ENCODE data around the gene ATP5F1B. TPM values are rescaled to one million over a fixed set of nuclear protein-coding genes. Genes with fewer than 3 reads are reported as not detected.

The ATP5F1B gene
- total and polyA plus RNA-seq, 9 of the 15 experiments (the other 6 are each of a cell fraction or from before 2014, with no cell fraction given), result 908 to 3,125 (median 1,482) TPM

- TF ChIP-seq NEUROD1 (IDR thresholded peaks at IDR 0.05; ENCODE audit: borderline replicate concordance, low read depth, low read length, partially characterized antibody) (peak; percentile 81), ZNF143 (CRISPR knock-in tag; IDR thresholded peaks at IDR 0.05) (no peak), ATF3 (IDR thresholded peaks at IDR 0.05) (no peak), ATF3 (CRISPR knock-in tag; conservative IDR thresholded peaks at IDR 0.05) (no peak), E2F3 (CRISPR knock-in tag; IDR thresholded peaks at IDR 0.05) (no peak), TEAD2 (tag; IDR thresholded peaks at IDR 0.05) (no peak), ELK3 (CRISPR knock-in tag; IDR thresholded peaks at IDR 0.05) (no peak), JUN (IDR thresholded peaks at IDR 0.05; ENCODE audit: borderline replicate concordance, low read depth, low read length) (peak; percentile 65; the same call in 1 of the 2 replicates), JUN (CRISPR knock-in tag; IDR thresholded peaks at IDR 0.05; ENCODE audit: borderline replicate concordance) (0 out of 2 replicates have a peak, but pooled peaks have one; percentile 5), RNF2 (IDR thresholded peaks at IDR 0.05) (no peak), CGGBP1 (CRISPR knock-in tag; IDR thresholded peaks at IDR 0.05) (no peak), ZNF175 (CRISPR knock-in tag; IDR thresholded peaks at IDR 0.05; ENCODE audit: low read depth) (no peak), VEZF1 (CRISPR knock-in tag; IDR thresholded peaks at IDR 0.05) (peak; percentile 81), SRF (CRISPR knock-in tag; IDR thresholded peaks at IDR 0.05) (0 out of 4 replicates have a peak, but pooled peaks of 1 of the 2 experiments have one; percentile 16), MTA3 (IDR thresholded peaks at IDR 0.05; ENCODE audit: borderline replicate concordance) (peak; percentile 48; the same call in 1 of the 2 replicates), HNRNPK (IDR thresholded peaks at IDR 0.05; ENCODE audit: low read depth, low read length, poor library complexity, severe bottlenecking) (no peak), SMAD1 (IDR thresholded peaks at IDR 0.05; ENCODE audit: low read depth, low read length, partially characterized antibody) (no peak), MTA1 (IDR thresholded peaks at IDR 0.05; ENCODE audit: borderline replicate concordance) (no peak; the same call in 1 of the 2 replicates), ZNF24 (IDR thresholded peaks at IDR 0.05) (peak; percentile 54; the same call in 1 of the 2 replicates), RNF219 (CRISPR knock-in tag; IDR thresholded peaks at IDR 0.05) (no peak)
These were observed 10.7 kb downstream of the ATP5F1B start (continued) for GRCh38 chr12:56634837-56635791.
